Activated CD8-positive, alpha-beta memory T cell treated with anti-CD3 and anti-CD28 coated beads, Interleukin-2, amount 10 ng/mL, durations not matched to agents 7 days and 5 days (primary cell): ENCODE measurements around the gene VPS16. TPM values are rescaled to one million over a fixed set of nuclear protein-coding genes. Genes with fewer than 3 reads are reported as not detected.

ENCODE experiments used
- ATAC-seq: fragments of 150-1000 bp; cut with Tn5 transposase; one replicate; pipeline ENCODE4 v1.10.0; 2021; ENCODE audit warnings: moderate library complexity
- CTCF ChIA-PET: fragments of 350-600 bp; sonication (Branson Sonifier 250); formaldehyde crosslinking; loops from one replicate; lab custom pipeline; 2021; ENCODE audit warnings: antibody characterized with exemption; lab: Charles Lee
- DNase-seq: peaks from one replicate; pipeline ENCODE4 v3.0.0-alpha.2; 2020
- H3K27ac Mint-ChIP-seq: one replicate; pipeline ENCODE4 v1.8.0; 2021; ENCODE audit warnings: mild to moderate bottlenecking, mixed read lengths
- H3K27me3 Mint-ChIP-seq: one replicate; pipeline ENCODE4 v1.8.0; 2021; ENCODE audit warnings: mixed read lengths
- H3K36me3 Mint-ChIP-seq: one replicate; pipeline ENCODE4 v1.8.0; 2021; ENCODE audit warnings: mild to moderate bottlenecking, mixed read lengths
- H3K4me1 Mint-ChIP-seq: one replicate; pipeline ENCODE4 v1.8.0; 2021; ENCODE audit warnings: mixed read lengths
- H3K4me3 Mint-ChIP-seq: one replicate; pipeline ENCODE4 v1.8.0; 2021; ENCODE audit warnings: mild to moderate bottlenecking, moderate library complexity, mixed read lengths
- H3K9me3 Mint-ChIP-seq: one replicate; pipeline ENCODE4 v1.8.0; 2022; ENCODE audit warnings: low read depth, mixed read lengths
- total RNA-seq, 2 experiments: library from RNA; stranded (reverse); gene quantifications; one replicate each; pipeline ENCODE4 v1.2.3, GENCODE V29; 2021

Gene VPS16
- total RNA-seq, 2 experiments from 2014 or later: 49.2 to 64.9 TPM

DNA sequence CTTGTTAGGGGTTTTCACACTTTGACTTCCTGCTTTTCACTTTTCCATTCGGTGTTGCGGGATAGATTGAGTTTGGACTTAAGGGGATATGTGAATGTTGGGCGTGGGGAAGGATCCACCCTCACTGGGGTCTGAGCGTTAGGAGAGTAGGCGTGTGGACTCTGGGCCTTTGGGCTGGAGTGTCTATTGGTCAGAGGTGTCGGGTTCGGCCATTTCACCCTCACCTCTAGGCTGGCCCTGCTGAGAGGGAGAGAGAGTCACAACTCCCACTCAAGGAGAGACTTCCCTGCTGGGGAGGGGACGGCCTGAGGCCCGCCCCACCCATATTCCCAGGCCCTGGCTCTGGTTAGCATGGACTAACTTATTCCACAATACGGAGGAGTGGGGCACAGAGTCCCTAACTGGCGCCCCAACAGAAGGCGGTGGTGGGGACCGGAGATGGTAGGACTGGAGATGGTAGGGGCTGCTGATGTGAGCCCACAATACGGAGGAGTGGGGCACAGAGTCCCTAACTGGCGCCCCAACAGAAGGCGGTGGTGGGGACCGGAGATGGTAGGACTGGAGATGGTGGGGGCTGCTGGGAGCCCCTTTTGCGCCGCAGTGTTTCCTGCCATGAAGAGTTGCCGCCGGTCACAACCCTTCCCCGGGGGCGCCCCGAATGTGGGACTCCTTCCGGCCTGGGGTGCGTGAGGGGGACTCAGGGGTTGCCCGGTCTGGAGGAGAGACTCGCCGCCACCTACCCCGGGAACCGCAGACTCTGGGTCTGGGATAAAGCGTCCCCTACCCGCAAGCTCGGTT lies 31.3 kb downstream of the VPS16 start:
- peak overlapping the region; percentile 85 for H3K4me3 Mint-ChIP-seq
- H3K9me3 Mint-ChIP-seq: no peaks in the 10 kb centered on the region
- DNase-seq: peak; percentile 73
- peaks cover 58% of the 10 kb centered on the region for H3K4me1 Mint-ChIP-seq
- peak overlapping the region; percentile 94 for H3K27ac Mint-ChIP-seq
- no peaks in the 10 kb centered on the region for H3K27me3 Mint-ChIP-seq
- CTCF ChIA-PET: interaction anchor here (1.3 kb wide), 1 partner anchor 112 kb away, joined by 3 read pairs; no protein-coding TSS in a partner anchor
- H3K36me3 Mint-ChIP-seq: peaks cover 16% of the 10 kb centered on the region
- ATAC-seq: peak; percentile 7

DNA sequence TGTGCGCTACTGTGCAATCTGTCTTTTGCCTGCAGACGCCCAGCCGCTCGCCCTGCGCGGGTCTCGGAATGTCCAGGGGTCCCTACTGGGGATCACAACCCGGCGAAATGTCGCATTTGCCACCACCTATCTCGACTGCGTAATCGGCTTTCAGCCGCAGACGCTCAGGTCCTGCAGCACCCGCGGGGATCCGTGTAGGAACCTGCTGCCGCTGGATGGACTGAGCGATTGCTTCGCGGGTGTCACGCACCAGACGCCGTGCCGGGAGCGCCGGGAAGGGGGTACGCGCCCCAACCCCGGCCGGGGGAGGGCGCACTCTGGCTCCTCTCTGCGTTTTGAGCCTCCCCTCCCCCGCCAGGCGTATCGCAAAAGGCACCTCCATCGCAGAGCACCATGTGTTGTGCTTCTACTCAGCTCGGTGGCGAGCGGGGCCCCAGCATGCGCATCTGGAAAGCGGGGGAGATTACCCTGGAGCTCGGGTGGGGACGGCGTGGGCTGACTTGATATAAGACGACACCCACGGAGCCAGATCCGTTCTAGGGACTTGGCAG lies 32.0 kb downstream of the VPS16 start:
- no peaks in the 10 kb centered on the region for H3K9me3 Mint-ChIP-seq
- H3K27me3 Mint-ChIP-seq: no peaks in the 10 kb centered on the region
- H3K36me3 Mint-ChIP-seq: peaks cover 18% of the 10 kb centered on the region
- H3K4me1 Mint-ChIP-seq: peaks cover 54% of the 10 kb centered on the region
- DNase-seq: peak; percentile 84
- H3K27ac Mint-ChIP-seq: peak overlapping the region; percentile 94
- ATAC-seq: peak; percentile 51
- CTCF ChIA-PET: interaction anchor here (0.7 to 1.0 kb wide), 3 partner anchors 42 to 402 kb away, joined by 3 to 4 read pairs (median 3); partner anchors contain the start of gene SNRPB
- H3K4me3 Mint-ChIP-seq: peak overlapping the region; percentile 85

- CTCF ChIA-PET: interaction anchor here (0.7 to 1.6 kb wide), 4 partner anchors 8 to 402 kb away, joined by 3 to 4 read pairs (median 4); partner anchors contain the start of gene SNRPB
- H3K4me1 Mint-ChIP-seq: peaks cover 50% of the 10 kb centered on the region
- no peaks in the 10 kb centered on the region for H3K9me3 Mint-ChIP-seq
- peak within 1 kb of the TSS; percentile 90 for H3K4me3 Mint-ChIP-seq
- DNase-seq: peak; percentile 96
- ATAC-seq: peak; percentile 94
- H3K27ac Mint-ChIP-seq: peak within 1 kb of the TSS; percentile 94
- no peaks in the 10 kb centered on the region for H3K27me3 Mint-ChIP-seq
- peaks cover 19% of the 10 kb centered on the region for H3K36me3 Mint-ChIP-seq
Measured at GRCh38 chr20:2873010-2873746, 32.6 kb downstream of the VPS16 start, which contains the start of gene PTPRA. PTPRA (plus strand) TSS chr20:2873481; CDS start chr20:2964278, 90,797 bp downstream.

DNA sequence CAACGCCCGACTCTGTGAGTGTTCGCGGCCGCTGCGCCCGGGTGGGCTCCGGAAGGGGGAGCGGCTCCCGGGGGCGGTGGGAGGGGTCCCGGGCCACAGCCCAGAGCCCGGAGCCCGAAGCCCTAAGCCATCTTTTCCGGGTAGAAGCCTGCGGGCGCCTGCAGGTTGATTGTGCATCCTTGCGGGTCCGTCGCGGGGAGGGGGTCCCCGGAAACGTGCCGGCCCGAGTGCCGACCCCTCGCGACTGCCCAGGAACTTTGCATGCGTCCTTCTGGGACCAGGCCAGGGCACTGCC lies 33.1 kb downstream of the VPS16 start:
- H3K4me3 Mint-ChIP-seq: peak overlapping the region; percentile 90
- H3K4me1 Mint-ChIP-seq: peaks cover 48% of the 10 kb centered on the region

GRCh38 chr20:2874456-2874855 lies 33.9 kb downstream of the VPS16 start:
- no peaks in the 10 kb centered on the region for H3K9me3 Mint-ChIP-seq
- CTCF ChIA-PET: interaction anchor here (1.6 kb wide), 1 partner anchor 10 kb away, joined by 4 read pairs; no protein-coding TSS in a partner anchor

More for the DNA sequence above, 33.1 kb downstream of the VPS16 start:
- peak; percentile 77 for DNase-seq
- H3K9me3 Mint-ChIP-seq: no peaks in the 10 kb centered on the region
- no peak for ATAC-seq
- CTCF ChIA-PET: interaction anchor here (1.0 to 1.6 kb wide), 3 partner anchors 9 to 50 kb away, joined by 3 to 4 read pairs (median 4); no protein-coding TSS in a partner anchor
- peaks cover 20% of the 10 kb centered on the region for H3K36me3 Mint-ChIP-seq
- peak overlapping the region; percentile 89 for H3K27ac Mint-ChIP-seq
- H3K27me3 Mint-ChIP-seq: no peaks in the 10 kb centered on the region

DNA sequence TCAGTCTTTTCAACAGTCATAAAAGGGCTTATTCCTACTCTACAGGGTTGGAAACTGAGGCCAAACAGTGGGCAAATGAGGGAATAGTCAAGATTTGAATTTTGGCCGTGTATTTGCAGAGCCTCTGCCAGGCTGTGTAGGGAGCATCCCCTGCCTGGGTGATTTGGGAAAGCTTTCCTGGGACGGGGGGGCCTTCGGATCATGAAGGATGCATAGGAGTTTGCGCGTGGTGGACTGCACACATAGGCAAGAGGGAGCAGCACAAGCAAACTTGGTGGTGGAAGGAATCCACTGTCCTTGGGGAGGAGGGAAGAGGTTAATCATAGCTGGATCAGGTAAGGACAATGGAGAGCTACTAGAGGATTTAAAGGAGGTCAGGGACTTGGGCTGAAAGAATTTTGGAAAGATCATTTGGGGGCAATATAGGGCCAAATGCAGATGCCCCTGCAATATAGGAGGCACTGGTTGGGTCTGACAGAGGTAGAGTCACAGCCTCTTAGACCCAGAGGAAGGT lies 35.2 kb downstream of the VPS16 start:
- DNase-seq (no peak), ATAC-seq (no peak)
- Mint-ChIP-seq H3K36me3 (peaks cover 21% of the 10 kb centered on the region), H3K9me3 (no peaks in the 10 kb centered on the region), H3K4me1 (peaks cover 43% of the 10 kb centered on the region), H3K27me3 (no peaks in the 10 kb centered on the region), H3K4me3 (no peak overlapping the region), H3K27ac (no peak overlapping the region)
- CTCF ChIA-PET: interaction anchor here (0.6 to 0.9 kb wide), 2 partner anchors 178 to 1439 kb away, joined by 3 to 4 read pairs; no protein-coding TSS in a partner anchor

More at GRCh38 chr20:2874456-2874855, 33.9 kb downstream of the VPS16 start:
- H3K4me1 Mint-ChIP-seq: peaks cover 49% of the 10 kb centered on the region
- peak overlapping the region; percentile 89 for H3K27ac Mint-ChIP-seq
- peak overlapping the region; percentile 90 for H3K4me3 Mint-ChIP-seq
- no peaks in the 10 kb centered on the region for H3K27me3 Mint-ChIP-seq
- peaks cover 20% of the 10 kb centered on the region for H3K36me3 Mint-ChIP-seq
- DNase-seq (peak; percentile 47), ATAC-seq (no peak)

- H3K36me3 Mint-ChIP-seq: peaks cover 28% of the 10 kb centered on the region
- H3K4me3 Mint-ChIP-seq: no peak overlapping the region
- peaks cover 29% of the 10 kb centered on the region for H3K4me1 Mint-ChIP-seq
- no peak for DNase-seq
- no peaks in the 10 kb centered on the region for H3K27me3 Mint-ChIP-seq
- ATAC-seq: no peak
- H3K9me3 Mint-ChIP-seq: no peaks in the 10 kb centered on the region
- CTCF ChIA-PET: interaction anchor here (1.3 kb wide), 1 partner anchor 191 kb away, joined by 3 read pairs; no protein-coding TSS in a partner anchor
- no peak overlapping the region for H3K27ac Mint-ChIP-seq
Measured at GRCh38 chr20:2878515-2878914, 38.0 kb downstream of the VPS16 start.

- DNase-seq (no peak), ATAC-seq (no peak)
- H3K9me3 Mint-ChIP-seq: no peaks in the 10 kb centered on the region
- CTCF ChIA-PET: interaction anchor here (1.3 kb wide), 1 partner anchor 192 kb away, joined by 3 read pairs; no protein-coding TSS in a partner anchor
- no peak overlapping the region for H3K4me3 Mint-ChIP-seq
- H3K27me3 Mint-ChIP-seq: no peaks in the 10 kb centered on the region
- H3K4me1 Mint-ChIP-seq: peaks cover 34% of the 10 kb centered on the region
- H3K36me3 Mint-ChIP-seq: peaks cover 32% of the 10 kb centered on the region
- no peak overlapping the region for H3K27ac Mint-ChIP-seq
Measured at GRCh38 chr20:2879146-2879545, 38.6 kb downstream of the VPS16 start.

- no peaks in the 10 kb centered on the region for H3K27me3 Mint-ChIP-seq
- no peak overlapping the region for H3K27ac Mint-ChIP-seq
- no peaks in the 10 kb centered on the region for H3K9me3 Mint-ChIP-seq
- H3K36me3 Mint-ChIP-seq: peaks cover 32% of the 10 kb centered on the region
- DNase-seq (no peak), ATAC-seq (no peak)
- H3K4me1 Mint-ChIP-seq: peaks cover 35% of the 10 kb centered on the region
- CTCF ChIA-PET: no interaction called here
- no peak overlapping the region for H3K4me3 Mint-ChIP-seq
Measured at GRCh38 chr20:2880650-2881049, 40.1 kb downstream of the VPS16 start.

DNA sequence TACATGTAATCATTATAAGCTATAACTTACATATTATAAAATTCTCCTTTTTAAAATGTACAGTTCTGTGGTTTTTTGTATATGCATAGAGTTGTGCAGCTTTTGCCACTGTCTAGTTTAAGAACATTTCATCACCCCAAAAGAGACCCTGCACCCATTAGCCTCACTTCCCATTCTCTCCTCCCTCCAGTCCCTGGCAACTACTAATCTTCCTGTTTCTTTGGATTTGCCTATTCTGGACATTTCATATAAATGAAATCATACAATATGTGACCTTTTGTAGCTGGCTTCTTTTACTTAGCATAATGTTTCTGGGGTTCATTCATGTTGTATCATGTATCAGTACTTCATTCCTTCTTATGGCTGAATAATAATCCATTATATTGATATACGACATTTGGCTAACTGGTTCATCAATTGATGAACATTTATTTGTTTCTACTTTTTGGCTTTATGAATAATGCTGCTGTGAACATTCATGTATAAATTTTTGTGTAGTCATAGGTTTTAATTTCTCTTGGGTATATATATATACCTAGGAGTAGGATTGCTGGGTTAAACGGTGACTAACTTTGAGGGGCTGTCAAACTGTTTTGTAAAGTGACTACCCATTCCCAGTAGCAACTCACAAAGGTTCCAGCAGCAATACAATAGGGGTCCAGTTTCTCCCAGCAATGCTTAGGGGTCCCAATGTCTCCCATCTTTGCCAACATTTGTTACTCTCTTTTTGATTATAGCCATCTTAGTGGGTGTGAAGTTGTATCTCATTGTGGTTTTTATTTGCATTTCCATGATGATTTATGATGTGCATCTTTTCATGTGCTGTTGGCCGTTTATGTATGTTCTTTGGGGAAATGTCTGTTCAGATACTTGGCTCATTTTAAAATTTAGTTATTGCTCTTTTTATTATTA lies 43.4 kb downstream of the VPS16 start:
- no peaks in the 10 kb centered on the region for H3K9me3 Mint-ChIP-seq
- peaks cover 21% of the 10 kb centered on the region for H3K36me3 Mint-ChIP-seq
- no peaks in the 10 kb centered on the region for H3K27me3 Mint-ChIP-seq
- no peak overlapping the region for H3K27ac Mint-ChIP-seq
- DNase-seq: no peak
- no peak overlapping the region for H3K4me3 Mint-ChIP-seq
- no peak for ATAC-seq
- CTCF ChIA-PET: interaction anchor here (0.9 kb wide), 1 partner anchor 19 kb away, joined by 3 read pairs; no protein-coding TSS in a partner anchor
- H3K4me1 Mint-ChIP-seq: peaks cover 33% of the 10 kb centered on the region

DNA sequence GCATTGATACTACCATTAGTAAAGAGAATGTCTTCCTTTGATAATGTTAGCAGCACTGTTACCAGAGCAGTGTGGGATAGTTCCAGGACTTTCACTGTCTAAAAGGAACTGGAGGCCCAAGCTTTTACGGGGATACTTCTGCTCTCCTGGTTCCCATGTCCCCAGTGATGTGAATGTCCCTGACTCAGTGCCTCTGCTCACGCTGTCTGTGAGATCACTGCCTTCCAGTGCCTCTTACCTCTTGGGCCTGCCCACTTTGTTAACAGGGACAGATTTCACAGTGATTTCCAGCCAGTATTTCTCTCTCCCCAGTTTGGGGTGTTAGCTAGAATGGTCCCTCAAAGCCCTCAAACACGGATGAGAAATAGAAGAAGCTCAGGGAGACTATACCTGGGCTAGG lies 47.2 kb downstream of the VPS16 start:
- CTCF ChIA-PET: no interaction called here
- Mint-ChIP-seq H3K27me3 (no peaks in the 10 kb centered on the region), H3K4me3 (no peak overlapping the region), H3K27ac (no peak overlapping the region), H3K9me3 (no peaks in the 10 kb centered on the region), H3K36me3 (peaks cover 33% of the 10 kb centered on the region), H3K4me1 (peaks cover 48% of the 10 kb centered on the region)
- ATAC-seq (no peak), DNase-seq (no peak)
